HL-60/S4 treated with phorbol 12-myristate 13-acetate at 8.2 ng/mL for 4 days and 3 days (cell line): ENCODE data around the gene PIAS1.
"Not testable (repeated sequence)": the region's sequence is repeated elsewhere in the genome, so short reads cannot be mapped to it uniquely, and the experiment has no call there.

Experiments
- in situ Hi-C: fragments of 300-500 bp; cut with MboI; formaldehyde crosslinking; loops from 2 replicates; pipeline ENCODE4 v1.15.0; 2022; ENCODE audit warnings: low sequenced_read_pairs

The PIAS1 gene

DNA sequence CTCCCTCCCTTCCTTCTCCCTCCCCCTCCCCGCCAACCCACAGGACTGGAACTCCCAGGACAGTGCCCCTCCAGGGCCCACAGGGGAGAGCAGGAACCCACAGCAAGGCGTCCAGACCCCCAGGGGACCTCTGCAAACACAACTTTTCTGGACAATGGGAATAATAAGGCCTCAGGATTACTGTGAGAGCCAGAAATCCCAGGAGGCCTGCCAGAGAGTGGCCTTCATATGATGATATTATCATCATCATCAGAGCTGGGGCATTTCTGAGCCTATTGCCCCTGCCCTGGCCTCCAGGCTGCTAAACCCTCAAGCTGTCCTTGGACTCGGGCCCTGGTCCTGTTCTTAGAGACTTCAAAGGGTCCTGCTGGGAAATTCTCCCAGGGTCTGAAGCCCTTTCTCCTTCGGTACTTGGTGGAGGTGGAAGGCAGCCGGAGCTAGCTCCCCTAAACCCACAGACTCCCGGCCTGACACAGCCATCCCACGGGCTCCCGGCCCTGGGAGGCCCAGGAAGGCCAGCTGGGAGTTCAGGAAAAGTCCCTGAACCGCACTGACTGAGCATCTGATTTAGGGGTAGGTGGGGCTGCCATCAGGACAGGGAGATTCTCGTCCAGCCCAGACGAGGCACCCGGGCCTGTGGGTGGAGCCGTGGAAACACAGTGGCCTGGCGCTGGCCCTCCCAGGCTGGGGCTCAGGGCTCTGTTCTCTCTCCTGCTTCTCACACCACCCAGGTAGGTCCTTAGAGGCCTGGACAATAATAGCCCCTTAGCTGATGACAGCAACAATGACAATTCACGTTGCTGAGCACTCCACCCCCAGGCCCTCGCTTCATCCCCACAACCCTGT is 146.1 kb downstream of the PIAS1 start:
- in situ Hi-C loops, result no loop called here

- in situ Hi-C loops, result no loop called here
Observed at GRCh38 chr15:68201153-68201878, 147.2 kb downstream of the PIAS1 start.

DNA sequence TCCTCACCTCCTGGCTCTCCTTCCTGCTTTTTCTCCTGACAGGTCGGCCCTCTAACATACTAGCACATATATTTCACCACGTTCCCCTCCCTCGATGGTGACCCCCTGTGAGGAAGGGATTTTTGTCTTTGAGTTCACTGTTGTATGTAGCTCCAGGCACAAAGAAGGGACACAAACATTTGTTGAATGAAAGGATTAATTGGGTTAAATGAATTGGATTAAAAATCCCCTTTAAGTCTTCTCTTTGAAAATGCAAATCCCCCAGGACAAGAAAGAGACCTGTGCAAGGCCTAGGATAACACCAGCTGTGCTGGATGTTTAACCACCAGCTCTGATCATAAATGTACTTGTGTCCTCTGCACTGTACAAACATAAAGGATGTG is 147.8 kb downstream of the PIAS1 start:
- in situ Hi-C loops, result no loop called here

GRCh38 chr15:68202994-68203393 is 148.9 kb downstream of the PIAS1 start:
- in situ Hi-C loops, result not testable (repeated sequence)

GRCh38 chr15:68203486-68203885 is 149.4 kb downstream of the PIAS1 start:
- in situ Hi-C loops, result no loop called here

DNA sequence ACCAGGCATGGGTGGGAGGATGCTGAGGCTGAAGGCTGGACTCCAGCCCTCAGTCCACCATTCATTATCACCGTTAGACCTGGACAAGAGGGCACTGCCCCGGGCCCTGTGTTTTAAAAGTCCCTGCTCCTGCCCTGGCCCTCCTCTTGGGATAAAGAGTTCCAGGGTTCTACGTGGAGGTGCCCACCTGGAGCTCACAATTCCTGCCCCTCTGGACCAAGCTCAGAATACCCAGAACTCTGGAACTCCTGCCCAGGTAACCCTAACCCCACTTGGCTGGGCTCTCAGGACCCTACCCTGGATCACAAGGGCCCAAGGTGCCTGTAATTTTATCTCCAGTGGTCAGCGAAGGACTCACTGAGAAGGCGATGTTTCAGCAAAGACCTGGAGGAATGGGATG is 149.8 kb downstream of the PIAS1 start:
- in situ Hi-C loops, result no loop called here

GRCh38 chr15:68204361-68204760 is 150.2 kb downstream of the PIAS1 start:
- in situ Hi-C loops, result no loop called here

GRCh38 chr15:68204776-68205557 is 150.9 kb downstream of the PIAS1 start, which contains the start of gene CALML4:
Gene CALML4, minus strand, starts transcription at chr15:68205332. Its CDS starts 85 bp downstream, at chr15:68205247.
- in situ Hi-C loops, result no loop called here

DNA sequence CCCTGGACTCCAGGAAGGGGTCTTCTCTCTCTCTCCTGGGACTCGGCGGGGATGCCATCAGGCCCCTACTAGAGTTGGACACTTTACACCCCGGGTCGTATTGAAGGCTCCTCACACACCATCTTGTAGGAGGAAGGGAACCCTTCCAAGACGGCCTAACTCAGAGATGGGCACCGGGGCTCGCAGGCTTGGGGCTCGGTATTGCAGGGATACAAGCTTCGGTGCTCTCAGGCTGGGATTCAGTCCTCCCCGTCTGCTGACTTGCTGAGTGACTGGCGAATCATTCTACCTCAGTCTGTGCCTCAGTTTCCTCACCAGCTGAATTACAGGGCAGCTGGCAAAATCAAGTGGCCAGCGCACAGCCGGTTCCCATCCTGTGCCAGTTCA is 151.4 kb downstream of the PIAS1 start:
- in situ Hi-C loops, result no loop called here

GRCh38 chr15:68205954-68206539 is 151.9 kb downstream of the PIAS1 start:
- in situ Hi-C loops, result no loop called here

GRCh38 chr15:68206711-68207151 is 152.6 kb downstream of the PIAS1 start:
- in situ Hi-C loops, result no loop called here

DNA sequence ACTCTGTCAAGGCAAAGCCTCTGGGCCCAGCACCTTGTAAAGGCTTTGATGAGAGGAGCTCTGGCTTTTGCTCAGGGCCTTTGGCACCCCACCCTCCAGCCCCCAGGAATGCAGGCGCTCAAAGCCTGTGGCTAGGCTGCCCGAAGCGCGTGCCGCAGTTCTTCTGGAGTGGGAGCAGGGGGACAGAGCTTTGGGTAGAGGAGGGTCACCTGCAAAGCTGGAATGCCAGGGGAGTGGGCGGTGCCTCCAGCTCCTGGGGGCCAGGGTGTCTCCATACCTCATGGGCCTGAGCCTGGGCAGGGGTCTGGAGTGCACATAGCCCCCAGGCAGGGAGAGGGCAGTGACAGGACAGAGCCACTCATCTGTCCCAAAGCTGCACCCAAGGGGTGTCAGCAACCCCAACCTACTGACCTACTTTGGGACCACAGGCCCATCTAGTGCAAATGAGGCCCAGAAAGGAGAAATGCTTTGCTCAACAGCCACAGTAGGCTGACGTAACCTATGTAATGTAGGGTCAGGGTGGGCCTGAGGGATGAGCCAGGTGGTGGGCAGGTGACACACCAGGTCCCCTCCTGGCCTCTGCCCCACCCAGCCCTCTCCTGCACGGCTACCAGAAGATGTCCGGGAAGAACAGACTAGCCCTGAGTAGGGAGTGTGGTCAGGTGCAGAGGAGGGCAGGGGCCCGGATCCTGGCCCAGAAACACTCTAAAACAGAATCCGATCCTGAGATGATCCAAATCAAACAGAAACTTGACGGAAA is 153.2 kb downstream of the PIAS1 start:
- in situ Hi-C loops, result no loop called here

- in situ Hi-C loops, result no loop called here
Observed at GRCh38 chr15:68208136-68208535, 154.0 kb downstream of the PIAS1 start.

DNA sequence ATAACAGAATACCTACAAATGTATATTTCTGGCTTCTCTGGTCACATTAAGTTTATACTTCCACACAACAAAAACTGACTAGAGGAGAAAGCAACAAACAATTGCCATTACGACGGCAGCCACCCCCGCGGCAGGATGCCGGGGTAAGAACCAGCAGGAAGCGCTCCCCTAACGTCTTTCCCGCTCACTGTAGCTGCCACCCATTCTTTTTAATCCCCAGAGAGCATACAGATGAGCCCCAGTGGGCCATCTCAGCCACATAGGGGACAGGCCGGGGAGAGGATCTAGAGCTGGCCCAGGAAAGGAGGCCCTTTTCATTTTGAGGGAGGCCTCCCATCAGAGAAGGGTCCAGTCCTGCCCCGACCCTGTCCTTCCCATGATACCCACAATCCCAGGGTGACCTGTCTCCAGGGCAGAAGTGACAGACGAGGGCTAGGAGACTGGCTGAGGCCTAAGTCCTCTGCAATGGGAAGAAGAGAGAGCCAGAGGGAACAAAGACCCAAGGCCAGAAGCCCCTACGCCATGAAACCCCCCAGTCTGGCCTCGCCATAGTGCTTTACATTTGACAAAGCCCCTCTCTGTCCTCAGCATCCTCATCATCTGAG is 154.6 kb downstream of the PIAS1 start:
- in situ Hi-C loops, result no loop called here

GRCh38 chr15:68209272-68209671 is 155.2 kb downstream of the PIAS1 start:
- in situ Hi-C loops, result no loop called here

DNA sequence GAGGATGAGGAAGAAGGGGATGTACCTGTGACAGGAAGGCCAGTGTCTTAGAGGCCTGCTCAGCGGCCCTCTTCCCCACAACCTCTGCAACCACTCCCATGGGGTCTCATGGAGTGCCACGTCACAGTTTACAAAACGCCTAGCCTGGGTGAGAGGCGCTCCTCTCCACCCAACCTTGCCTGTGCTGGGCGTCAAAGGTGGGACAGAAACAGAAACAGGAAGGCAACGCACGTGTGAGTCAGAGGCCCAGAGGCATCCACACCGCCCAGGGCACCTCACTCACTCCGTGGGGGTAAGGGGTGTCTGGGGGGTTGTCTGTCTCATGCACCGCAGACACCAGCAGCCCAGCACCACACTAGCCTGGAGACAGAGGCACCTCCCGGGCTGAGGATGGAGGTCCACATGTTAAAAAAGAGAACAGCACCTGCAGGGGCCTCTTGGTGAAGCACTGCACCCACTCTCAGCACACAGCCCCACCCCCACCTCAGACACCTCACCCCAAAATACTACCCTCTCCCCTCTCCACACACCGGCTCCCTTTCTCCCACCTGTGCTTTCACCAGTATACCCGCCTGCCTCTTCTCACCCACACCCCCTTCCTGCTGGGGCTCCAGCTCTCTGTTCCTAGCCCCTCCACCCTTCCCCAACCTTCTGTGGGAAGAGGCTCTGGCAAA is 155.8 kb downstream of the PIAS1 start:
- in situ Hi-C loops, result no loop called here

DNA sequence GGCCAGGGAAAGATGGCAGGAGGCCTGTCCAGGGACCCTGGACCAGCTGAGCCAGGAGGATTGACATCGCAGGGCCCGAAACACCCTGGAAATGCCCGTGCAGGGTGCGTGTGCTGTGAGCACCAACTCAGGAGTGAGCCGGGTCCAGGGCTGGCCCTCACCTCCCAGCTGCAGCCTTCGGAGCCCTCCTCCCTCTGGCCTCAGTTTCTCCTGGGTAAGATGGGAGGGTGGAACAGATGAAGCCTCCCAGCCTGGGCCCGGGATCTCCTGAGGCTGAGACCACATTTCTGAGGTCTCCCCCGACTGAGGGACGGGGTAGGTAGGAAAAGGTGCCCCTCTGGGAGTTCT is 156.3 kb downstream of the PIAS1 start:
- in situ Hi-C loops, result no loop called here

- in situ Hi-C loops, result no loop called here
Observed at GRCh38 chr15:68210821-68211655, 156.9 kb downstream of the PIAS1 start.
